ENCODE results near the gene ACSL6.

The ACSL6 gene

GRCh38 chr5:131965826-131966415, 45.5 kb downstream of the ACSL6 start:
- H3K4me2 ChIP-seq (ENCODE audit: low read depth, low read length, poor library complexity, severe bottlenecking): no peak overlapping the region
- no peaks in the 10 kb centered on the region for H3K27me3 ChIP-seq (ENCODE audit: insufficient read depth, low read length, poor library complexity, severe bottlenecking)
- no peaks in the 10 kb centered on the region for H3K9me3 ChIP-seq (ENCODE audit: insufficient read depth, low read depth, low read length)
- TF ChIP-seq EZH2phosphoT487 (IDR thresholded peaks at IDR 0.05; ENCODE audit: borderline replicate concordance) (no peak), CTCF (conservative IDR thresholded peaks at IDR 0.05; ENCODE audit: low read length) (no peak)
- H4K20me1 ChIP-seq (ENCODE audit: insufficient read depth, low read length, poor library complexity, severe bottlenecking): no peaks in the 10 kb centered on the region
- H3F3A ChIP-seq (ENCODE audit: low read depth): no peaks in the 10 kb centered on the region
- no peaks in the 10 kb centered on the region for H3K36me3 ChIP-seq (ENCODE audit: insufficient read depth, low read length)
- H3K4me1 ChIP-seq (ENCODE audit: insufficient read depth, low read length, poor library complexity, severe bottlenecking): no peaks in the 10 kb centered on the region
- no peak overlapping the region for H3K9ac ChIP-seq (ENCODE audit: low read depth, low read length, poor library complexity, severe bottlenecking)
- H3K4me3 ChIP-seq (ENCODE audit: low read length, poor library complexity, severe bottlenecking): no peak overlapping the region
- no peaks in the 10 kb centered on the region for H3K9me2 ChIP-seq (replicated peaks; ENCODE audit: low read depth, low read length)
- no peak overlapping the region for H2AFZ ChIP-seq (ENCODE audit: low read length)
- no peaks in the 10 kb centered on the region for H3K79me2 ChIP-seq (ENCODE audit: insufficient read depth, low read length)

GRCh38 chr5:131959906-131960305, 51.6 kb downstream of the ACSL6 start:
- no peaks in the 10 kb centered on the region for H3K9me3 ChIP-seq (ENCODE audit: insufficient read depth, low read depth, low read length)
- H3K4me2 ChIP-seq (ENCODE audit: low read depth, low read length, poor library complexity, severe bottlenecking): no peak overlapping the region
- H3F3A ChIP-seq (ENCODE audit: low read depth): no peaks in the 10 kb centered on the region
- H3K79me2 ChIP-seq (ENCODE audit: insufficient read depth, low read length): no peaks in the 10 kb centered on the region
- TF ChIP-seq EZH2phosphoT487 (IDR thresholded peaks at IDR 0.05; ENCODE audit: borderline replicate concordance): no peak
- TF ChIP-seq CTCF (conservative IDR thresholded peaks at IDR 0.05; ENCODE audit: low read length): no peak
- H2AFZ ChIP-seq (ENCODE audit: low read length): no peak overlapping the region
- no peaks in the 10 kb centered on the region for H3K4me1 ChIP-seq (ENCODE audit: insufficient read depth, low read length, poor library complexity, severe bottlenecking)
- no peaks in the 10 kb centered on the region for H3K27me3 ChIP-seq (ENCODE audit: insufficient read depth, low read length, poor library complexity, severe bottlenecking)
- H3K9me2 ChIP-seq (replicated peaks; ENCODE audit: low read depth, low read length): no peaks in the 10 kb centered on the region
- H3K36me3 ChIP-seq (ENCODE audit: insufficient read depth, low read length): no peaks in the 10 kb centered on the region
- H3K9ac ChIP-seq (ENCODE audit: low read depth, low read length, poor library complexity, severe bottlenecking): no peak overlapping the region
- H4K20me1 ChIP-seq (ENCODE audit: insufficient read depth, low read length, poor library complexity, severe bottlenecking): no peaks in the 10 kb centered on the region
- H3K4me3 ChIP-seq (ENCODE audit: low read length, poor library complexity, severe bottlenecking): no peak overlapping the region

GRCh38 chr5:131959136-131959535, 52.3 kb downstream of the ACSL6 start:
- TF ChIP-seq EZH2phosphoT487 (IDR thresholded peaks at IDR 0.05; ENCODE audit: borderline replicate concordance): no peak
- no peak for TF ChIP-seq CTCF (conservative IDR thresholded peaks at IDR 0.05; ENCODE audit: low read length)
- no peak overlapping the region for H3K4me3 ChIP-seq (ENCODE audit: low read length, poor library complexity, severe bottlenecking)

More at GRCh38 chr5:131959136-131959535, 52.3 kb downstream of the ACSL6 start:
- Histone ChIP-seq H3K4me2 (ENCODE audit: low read depth, low read length, poor library complexity, severe bottlenecking) (no peak overlapping the region), H3K27me3 (ENCODE audit: insufficient read depth, low read length, poor library complexity, severe bottlenecking) (no peaks in the 10 kb centered on the region), H3K9me2 (replicated peaks; ENCODE audit: low read depth, low read length) (no peaks in the 10 kb centered on the region), H3K4me1 (ENCODE audit: insufficient read depth, low read length, poor library complexity, severe bottlenecking) (no peaks in the 10 kb centered on the region), H3K79me2 (ENCODE audit: insufficient read depth, low read length) (no peaks in the 10 kb centered on the region), H3K9me3 (ENCODE audit: insufficient read depth, low read depth, low read length) (no peaks in the 10 kb centered on the region), H3K36me3 (ENCODE audit: insufficient read depth, low read length) (no peaks in the 10 kb centered on the region), H3K9ac (ENCODE audit: low read depth, low read length, poor library complexity, severe bottlenecking) (no peak overlapping the region), H2AFZ (ENCODE audit: low read length) (no peak overlapping the region), H4K20me1 (ENCODE audit: insufficient read depth, low read length, poor library complexity, severe bottlenecking) (no peaks in the 10 kb centered on the region), H3F3A (ENCODE audit: low read depth) (no peaks in the 10 kb centered on the region)

Data from Loucy (cell line).